GM21526 (cell line): Measurements from ENCODE around the gene GLRB.
"Not testable (repeated sequence)": the region's sequence is repeated elsewhere in the genome, so short reads cannot be mapped to it uniquely, and the experiment has no call there.

ENCODE experiments used
- ATAC-seq: cut with Tn5 transposase; IDR thresholded peaks from one replicate; pipeline ENCODE4 v1.9.1; 2021; ENCODE audit warnings: moderate library complexity; ENCODE audit not compliant: unreplicated experiment, low FRiP score

Gene GLRB

DNA sequence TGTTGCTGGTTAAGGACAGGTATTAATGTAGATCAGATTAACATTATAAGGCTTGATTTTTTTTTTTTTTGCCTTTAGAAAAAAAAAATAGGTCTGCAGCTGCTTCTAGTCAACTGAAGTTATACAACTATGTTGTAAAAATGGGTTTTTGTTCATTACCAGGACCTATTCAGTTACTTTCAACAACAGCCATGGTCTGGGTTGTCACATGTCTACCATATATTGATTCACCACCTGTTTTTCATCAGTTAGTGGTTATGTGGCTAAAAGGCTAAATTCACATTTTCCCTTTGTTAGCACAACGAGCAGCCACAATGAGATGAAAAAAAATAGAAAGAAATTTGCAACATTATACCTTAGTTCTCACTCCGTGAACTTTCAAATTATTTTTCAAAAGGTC lies 45.5 kb downstream of the GLRB start:
- ATAC-seq = no peak

DNA sequence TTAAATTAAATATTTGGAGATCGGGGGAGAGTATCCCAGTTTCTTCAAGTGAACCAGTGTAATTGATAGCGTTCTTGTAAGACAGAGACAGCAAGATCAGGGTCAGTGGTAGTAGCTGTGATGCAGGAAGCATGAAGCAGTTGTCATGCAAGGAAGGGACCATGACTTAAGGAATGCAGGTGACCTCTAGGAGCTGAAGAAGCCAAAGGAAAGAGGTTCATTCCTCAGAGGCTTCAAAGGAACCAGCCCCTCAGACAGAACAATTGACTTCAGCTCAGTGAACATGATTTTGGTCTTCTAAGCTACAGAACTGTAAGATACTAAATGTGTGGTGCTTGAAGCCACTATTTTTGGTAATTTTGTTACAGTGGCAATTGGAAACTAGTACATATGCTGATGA lies 51.6 kb downstream of the GLRB start:
- ATAC-seq = no peak

DNA sequence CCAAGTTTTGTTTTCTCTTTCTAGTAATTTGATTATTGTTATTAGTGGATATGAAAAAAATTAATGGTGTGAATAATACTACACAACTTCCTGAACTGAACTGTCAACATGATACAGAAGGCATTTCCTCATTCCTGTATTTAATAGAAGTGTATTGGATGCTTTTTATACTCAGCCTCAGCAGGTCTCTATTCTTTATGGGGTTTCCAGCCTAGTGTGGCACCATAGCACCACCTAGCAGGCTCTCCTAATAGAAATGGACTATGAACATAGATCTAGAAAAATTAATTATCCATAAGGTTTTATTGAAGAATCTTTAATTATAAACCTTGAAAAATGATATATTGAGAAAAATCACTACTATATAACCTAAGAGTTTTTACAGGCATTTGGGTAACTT lies 52.4 kb downstream of the GLRB start:
- no peak for ATAC-seq

DNA sequence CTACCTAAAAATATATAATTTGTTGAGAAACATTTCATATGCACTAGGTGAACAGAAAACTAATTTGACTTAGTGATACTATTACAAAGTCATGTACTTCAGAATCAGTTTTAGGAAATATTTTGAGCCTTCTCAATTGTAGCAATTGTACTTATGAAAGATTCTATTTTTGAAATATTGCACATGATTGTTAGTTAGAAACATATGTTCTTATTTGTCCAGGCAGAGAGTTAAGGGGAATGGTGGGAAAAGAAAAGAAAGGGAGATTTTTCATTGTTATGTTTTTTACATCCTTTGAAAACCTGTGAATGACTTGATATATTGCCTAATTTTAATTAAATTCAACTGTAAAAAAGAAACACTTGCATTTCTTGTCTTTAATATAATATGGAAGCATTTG lies 66.0 kb downstream of the GLRB start:
- ATAC-seq = no peak

DNA sequence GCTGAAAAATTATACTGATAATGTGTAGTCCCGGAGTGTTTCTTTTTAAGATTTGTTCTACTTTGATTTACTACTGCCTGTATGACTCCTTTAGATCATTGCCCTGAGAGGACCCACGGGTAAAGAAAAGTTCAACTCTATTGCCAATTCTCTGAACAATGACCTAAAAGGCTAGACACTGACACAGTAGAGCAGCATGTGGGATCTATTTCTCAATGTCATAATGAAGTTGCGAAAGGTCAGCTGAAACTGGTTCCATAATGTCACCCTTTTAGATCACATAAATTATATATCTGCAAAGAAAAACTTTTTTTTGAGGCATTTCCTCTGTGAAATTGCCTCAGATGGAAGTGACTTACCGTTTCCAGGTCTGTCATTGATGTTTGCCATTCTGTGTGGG lies 67.4 kb downstream of the GLRB start:
- ATAC-seq = no peak

DNA sequence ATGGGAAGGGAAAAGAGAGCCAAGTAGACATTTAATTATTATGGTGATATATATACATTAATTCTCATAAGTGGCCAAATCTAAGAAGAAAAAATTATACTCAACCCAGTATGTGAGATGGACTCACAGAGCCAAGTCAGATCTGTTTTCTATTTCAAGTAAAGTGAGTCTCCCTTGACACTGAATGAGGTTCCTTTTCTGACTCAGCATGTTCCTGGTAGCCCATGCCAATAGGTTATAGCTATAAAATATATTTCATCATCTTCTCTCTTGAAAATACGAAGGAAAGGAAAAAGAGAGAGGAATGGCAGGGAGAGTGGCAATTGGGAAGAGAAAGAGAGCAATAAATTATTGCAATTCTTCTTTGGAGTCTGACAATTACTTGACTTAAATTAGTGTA lies 75.8 kb downstream of the GLRB start:
- no peak for ATAC-seq

DNA sequence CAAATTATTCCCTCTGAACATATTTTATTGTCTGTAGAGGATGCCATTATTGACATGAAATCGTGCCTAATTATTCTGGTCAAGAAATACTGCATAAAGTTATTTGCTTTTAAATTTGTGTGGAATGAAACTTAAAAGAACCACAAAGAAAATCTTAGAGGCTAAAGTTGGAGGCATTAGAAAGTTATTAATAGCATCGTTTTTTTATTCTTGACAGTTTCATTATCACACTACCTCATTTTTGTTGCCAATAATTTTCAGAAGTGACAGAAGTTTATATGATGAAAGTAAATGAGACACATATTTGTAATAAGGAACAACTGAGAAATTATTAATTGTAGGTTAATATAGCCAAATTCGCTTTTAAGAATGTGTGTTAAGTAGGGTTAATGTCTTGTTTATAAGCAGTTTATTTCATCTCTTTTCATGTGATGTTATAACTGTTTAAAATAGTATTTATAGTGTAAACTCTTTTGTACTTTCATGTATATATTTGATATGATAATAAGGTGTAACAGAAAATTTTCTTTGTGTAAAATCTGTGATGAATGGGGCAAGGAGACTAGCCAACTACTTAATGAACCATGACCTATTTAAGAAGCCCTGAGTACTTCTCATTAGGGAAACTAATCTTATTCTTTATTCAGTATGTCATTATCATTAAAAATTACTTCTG lies 90.1 kb downstream of the GLRB start:
- ATAC-seq = no peak

DNA sequence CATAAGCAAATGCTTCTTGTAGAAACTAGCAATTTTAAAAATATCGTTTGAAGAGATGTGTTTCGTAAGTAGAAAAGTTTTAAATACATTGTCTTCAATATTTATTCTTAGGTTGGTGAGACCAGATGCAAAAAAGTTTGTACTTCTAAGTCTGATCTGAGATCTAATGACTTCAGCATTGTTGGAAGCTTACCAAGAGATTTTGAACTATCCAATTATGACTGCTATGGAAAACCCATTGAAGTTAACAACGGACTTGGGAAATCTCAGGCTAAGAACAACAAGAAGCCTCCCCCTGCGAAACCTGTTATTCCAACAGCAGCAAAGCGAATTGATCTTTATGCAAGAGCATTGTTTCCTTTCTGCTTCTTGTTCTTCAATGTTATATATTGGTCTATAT lies 94.4 kb downstream of the GLRB start:
- no peak for ATAC-seq

DNA sequence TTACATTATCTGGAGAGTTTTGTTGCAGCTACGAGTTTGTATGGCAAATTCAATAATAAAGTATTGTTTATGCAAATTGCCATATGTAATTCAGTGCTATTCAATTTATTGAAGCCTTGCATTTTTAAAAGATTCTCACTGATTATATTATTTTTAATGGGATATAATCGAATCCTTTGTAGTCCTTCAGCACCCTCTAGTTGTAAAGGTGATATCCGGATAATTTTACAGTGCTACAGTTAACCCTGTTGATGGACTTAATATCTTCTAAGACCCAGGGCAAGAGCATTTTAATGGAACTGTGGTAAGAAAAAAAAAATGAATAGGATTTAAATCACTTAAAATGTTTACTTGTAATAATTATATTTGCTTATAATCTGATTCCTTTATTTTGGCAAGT lies 96.1 kb downstream of the GLRB start:
- ATAC-seq = no peak

DNA sequence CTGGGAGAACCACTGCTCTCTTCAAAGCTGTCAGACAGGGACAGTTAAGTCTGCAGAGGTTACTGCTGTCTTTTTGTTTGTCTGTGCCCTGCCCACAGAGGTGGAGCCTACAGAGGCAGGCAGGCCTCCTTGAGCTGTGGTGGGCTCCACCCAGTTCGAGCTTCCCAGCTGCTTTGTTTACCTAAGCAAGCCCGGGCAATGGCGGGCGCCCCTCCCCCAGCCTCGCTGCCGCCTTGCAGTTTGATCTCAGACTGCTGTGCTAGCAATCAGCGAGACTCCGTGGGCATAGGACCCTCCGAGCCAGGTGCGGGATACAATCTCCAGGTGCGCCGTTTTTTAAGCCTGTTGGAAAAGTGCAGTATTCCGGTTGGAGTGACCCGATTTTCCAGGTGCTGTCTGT lies 104.3 kb downstream of the GLRB start:
- ATAC-seq = not testable (repeated sequence)

DNA sequence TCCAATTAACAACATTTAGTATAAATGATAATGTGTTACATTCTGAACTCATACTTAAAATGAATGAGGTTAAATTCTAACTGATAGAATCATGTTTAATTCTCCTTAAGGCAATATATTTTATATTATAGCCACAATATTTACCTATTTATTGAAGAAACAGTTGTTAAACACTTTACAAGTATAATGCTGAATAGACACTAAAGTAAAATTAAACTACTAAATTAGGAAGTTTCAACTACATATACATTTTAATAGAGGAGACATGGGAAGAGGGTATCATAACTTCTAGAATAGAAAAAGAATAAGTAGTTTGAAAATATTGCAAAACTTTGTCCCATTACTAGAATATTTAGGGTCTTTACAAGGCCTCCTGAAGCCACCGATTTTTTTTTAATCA lies 108.3 kb downstream of the GLRB start:
- no peak for ATAC-seq

DNA sequence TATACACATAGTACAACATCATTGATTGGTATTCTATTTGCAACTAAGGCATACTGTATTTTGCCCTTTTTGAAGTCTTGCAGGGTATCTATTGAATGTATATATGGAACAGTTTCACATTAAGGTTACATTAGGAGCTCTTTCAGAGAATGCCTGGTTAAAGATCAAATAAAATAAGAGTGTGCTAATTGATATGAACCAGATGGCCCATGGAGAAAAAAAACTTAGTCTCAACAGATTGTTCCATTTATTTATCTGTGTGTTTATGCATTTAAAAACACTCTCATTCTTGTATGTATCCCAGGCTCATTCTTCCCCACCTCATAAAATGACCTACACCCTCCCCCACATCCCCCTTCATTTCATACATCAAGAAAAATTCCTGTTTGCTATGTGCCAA lies 109.4 kb downstream of the GLRB start:
- no peak for ATAC-seq

DNA sequence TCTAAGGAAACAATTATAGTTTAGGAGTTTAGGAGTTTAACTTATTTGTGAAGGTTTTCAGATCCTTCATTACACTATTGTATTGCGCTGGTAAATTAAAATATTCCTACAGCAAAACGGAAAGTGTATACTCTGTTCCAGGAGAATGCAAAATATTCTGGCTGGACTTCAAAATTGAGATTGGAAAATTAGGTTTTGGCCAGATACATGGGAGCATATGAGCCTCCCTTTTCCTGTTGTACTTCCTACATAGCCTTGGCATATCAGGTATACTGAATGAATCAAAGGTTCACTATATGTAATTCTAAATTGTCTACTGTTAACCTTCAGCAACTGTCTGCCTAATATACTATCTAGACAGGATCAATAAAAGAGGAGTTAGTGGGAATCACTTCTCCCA lies 119.4 kb downstream of the GLRB start:
- no peak for ATAC-seq

DNA sequence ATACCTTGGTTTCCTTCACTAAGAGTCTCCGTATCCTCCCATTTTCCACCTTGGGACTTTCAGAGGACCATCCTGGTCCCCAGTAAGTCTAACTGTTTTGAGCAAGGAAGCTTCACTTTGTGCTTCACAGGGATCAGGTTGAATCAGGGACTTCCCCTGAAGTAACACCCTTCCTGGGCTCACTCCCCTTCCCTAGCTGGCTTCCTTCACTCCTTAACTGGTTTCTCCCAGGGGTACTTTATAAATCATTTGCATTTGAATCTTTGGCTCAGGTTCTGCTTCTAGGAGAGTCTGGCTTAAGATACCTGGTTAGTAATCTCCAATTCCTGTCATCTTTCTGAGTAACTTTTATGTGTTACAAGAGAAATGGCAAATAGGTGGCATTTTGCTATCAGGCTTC lies 120.1 kb downstream of the GLRB start:
- ATAC-seq = no peak

DNA sequence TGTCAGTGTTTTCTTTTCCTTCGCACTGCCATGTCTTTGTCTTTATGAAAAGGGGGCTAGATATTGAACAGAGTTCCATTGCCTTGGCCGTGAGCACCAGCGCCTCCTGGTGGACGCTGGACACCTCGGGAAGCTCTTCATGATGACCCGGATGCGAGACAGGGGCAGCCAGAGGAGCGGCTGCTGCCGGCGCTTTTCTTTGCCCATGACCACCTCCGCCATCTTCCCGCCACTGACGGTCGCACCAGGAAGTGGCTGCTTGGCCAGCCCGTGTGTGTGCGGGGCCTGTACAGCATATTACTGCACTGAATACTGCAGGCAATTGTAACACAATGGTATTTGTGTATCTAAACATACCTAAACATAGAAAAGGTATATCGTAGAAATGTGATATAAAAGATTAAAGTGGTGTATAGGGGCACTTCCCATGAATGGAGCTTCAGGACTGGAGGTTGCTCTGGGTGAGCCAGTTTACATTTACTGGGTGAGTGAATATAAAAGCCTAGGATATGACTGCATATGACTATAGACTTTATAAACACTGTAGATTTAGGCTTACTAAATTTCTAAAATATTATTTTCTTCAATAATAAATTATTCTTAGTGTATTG lies 128.8 kb downstream of the GLRB start:
- ATAC-seq = peak; percentile 62

DNA sequence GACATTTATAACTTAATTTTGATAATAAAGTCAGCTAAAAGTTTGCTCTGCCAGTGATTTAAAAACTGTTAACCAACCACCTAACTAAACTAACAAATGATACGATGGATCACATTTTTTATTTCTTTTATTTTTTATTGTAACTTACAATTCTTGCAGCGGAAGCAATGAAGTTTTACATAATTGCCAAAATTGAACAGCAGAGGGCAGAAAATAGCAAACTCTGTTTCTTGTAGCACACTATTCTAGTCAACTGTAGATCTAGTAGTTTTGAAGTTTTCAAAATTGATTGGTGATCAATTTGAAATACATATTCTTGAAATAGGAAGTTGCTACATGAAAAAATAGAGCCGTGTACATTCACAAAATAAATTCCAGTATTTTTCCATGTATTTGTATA lies 141.8 kb downstream of the GLRB start:
- no peak for ATAC-seq

DNA sequence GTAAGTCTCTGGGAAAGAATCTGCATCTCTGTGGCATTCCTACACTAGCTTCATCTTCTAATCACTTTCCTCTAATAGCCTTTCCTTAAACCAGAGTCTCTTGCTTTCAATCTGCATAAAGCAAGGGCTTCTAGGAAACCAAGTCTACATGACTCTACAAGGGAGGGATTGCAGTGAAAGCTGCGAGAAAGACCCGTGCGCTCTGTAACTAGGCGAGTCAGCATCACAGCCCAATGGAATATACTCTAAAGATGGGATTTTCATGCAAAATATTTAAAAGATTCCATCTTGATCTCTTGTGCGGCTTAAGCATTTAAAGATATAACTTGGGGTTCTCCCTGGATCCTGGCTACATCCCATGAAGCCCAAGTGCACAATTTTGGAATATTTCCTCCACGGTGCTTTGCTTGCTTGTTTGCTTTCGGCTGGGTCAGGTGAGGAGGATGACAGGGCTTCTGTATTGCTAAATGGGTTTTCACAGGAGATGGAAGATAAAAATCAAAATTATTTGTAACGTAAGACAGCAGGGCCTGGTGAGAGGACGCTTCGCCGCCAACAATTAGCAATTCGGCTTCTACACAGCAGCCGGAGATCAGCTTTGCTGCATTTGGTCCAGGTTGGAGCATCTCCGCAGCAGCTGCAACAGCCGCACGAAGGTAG lies 143.9 kb downstream of the GLRB start:
- no peak for ATAC-seq

DNA sequence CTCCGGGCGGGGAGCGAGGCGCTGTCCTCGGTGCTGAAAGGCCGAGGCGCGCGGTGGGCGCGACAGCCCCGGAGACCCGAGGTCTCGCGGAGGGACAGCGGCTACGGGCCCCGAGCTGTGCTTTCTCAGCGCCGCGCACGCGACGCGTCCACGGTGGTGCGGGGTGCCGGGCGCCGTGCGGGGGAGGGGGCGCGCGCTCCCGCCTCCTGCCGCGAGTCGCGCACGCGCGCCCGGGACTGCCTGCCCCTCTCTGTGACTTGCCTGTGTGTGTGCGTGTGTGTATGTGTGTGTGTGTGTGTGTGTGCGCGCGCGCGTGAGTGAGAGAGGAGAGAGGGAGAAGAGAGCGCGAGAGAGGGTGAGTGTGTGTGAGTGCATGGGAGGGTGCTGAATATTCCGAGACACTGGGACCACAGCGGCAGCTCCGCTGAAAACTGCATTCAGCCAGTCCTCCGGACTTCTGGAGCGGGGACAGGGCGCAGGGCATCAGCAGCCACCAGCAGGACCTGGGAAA lies 144.5 kb downstream of the GLRB start, which contains the start of gene GRIA2:
Gene GRIA2, plus strand, starts transcription at position 358 of the 511 bp plus-strand sequence. CDS start 315 bp downstream, outside the sequence.
- no peak for ATAC-seq

DNA sequence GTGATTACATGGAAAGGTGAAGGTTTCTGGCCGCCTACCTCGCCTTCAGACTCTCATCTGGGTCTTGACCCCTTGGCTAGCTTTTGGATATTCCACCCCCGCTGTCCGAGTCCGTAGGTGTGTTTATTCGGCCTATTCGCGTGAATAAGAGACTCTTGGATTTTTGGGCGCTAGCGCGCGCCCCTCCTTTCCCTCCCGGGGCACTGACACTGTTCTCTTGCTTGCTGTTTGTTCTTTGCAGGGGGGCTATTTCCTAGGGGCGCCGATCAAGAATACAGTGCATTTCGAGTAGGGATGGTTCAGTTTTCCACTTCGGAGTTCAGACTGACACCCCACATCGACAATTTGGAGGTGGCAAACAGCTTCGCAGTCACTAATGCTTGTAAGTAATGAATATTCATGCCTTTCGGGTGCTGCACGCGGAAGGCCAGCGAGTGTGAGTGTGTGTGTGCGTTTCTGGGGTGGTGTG lies 145.5 kb downstream of the GLRB start:
- ATAC-seq = no peak
